ENCODE results near the gene SETD3.

The SETD3 gene

GRCh38 chr14:99524091-99524661 is 43.5 kb upstream of the SETD3 start:
- no peak for DNase-seq (ENCODE audit: extremely low read depth, low read depth)
- TF ChIP-seq CTCF (IDR thresholded peaks at IDR 0.05; ENCODE audit: low read depth, low read length): no peak

- no peak for TF ChIP-seq CTCF (IDR thresholded peaks at IDR 0.05; ENCODE audit: low read depth, low read length)
- DNase-seq (ENCODE audit: extremely low read depth, low read depth): no peak
Measured at GRCh38 chr14:99523704-99524055, 43.0 kb upstream of the SETD3 start.

- no peak for TF ChIP-seq CTCF (IDR thresholded peaks at IDR 0.05; ENCODE audit: low read depth, low read length)
- no peak for DNase-seq (ENCODE audit: extremely low read depth, low read depth)
Measured at GRCh38 chr14:99522934-99523703, 42.5 kb upstream of the SETD3 start.

- no peak for TF ChIP-seq CTCF (IDR thresholded peaks at IDR 0.05; ENCODE audit: low read depth, low read length)
- DNase-seq (ENCODE audit: extremely low read depth, low read depth): no peak
Measured at GRCh38 chr14:99522457-99522891, 41.8 kb upstream of the SETD3 start.

- no peak for TF ChIP-seq CTCF (IDR thresholded peaks at IDR 0.05; ENCODE audit: low read depth, low read length)
Measured at GRCh38 chr14:99522025-99522401, 41.4 kb upstream of the SETD3 start.

GRCh38 chr14:99521176-99522024 is 40.7 kb upstream of the SETD3 start:
- DNase-seq (ENCODE audit: extremely low read depth, low read depth): no peak
- TF ChIP-seq CTCF (IDR thresholded peaks at IDR 0.05; ENCODE audit: low read depth, low read length): no peak

More at GRCh38 chr14:99522025-99522401, 41.4 kb upstream of the SETD3 start:
- DNase-seq (ENCODE audit: extremely low read depth, low read depth): no peak

Measured in AG09319 (cell line).